ENCODE measurements around the gene ERGIC1. TPM values are rescaled to one million over a fixed set of nuclear protein-coding genes. Genes with fewer than 3 reads are reported as not detected.

Gene ERGIC1
- total RNA-seq, 2 donors from 2014 or later: 228 to 380 TPM

DNA sequence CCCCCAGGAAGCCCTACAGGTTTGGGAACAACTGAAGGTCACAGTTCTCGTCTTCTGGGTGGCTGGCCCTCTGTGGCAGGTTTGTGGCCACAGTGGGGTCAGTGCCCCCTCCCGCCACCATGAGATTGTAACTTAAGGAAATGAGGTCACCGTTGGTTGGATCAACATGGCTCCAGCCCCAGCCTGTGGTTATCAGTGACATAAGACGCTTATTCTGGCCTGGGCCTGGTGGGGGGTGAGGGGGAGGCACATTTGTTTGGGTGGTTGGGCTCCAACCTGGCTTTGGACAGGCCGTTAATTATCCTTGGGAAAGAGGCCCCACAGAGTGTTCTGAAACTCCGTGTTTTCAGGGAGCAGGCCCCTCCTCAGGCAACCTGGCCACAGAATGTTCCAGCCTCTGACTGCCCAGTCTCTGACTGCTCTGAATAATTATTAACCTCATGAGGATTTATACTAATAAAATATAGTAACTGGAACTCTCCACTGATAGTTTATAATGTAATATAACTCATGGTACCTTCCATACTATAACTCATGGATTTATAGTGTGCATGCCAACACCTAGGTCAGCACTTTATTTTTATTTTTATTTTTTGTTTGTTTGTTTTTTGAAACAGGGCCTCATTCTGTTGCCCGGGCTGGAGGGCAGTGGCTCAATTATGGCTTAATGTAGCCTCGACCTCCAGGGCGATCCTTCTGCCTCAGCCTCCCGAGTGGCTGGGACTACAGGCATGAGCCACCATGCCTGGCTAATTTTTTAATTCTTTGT is 67.1 kb downstream of the ERGIC1 start:
- no peak for DNase-seq (ENCODE audit: low spot score)
- peak overlapping the region; percentile 95 to 96 for H3K27ac ChIP-seq
- H3K4me1 ChIP-seq (replicated peaks): peaks cover 37% of the 10 kb centered on the region
- no peaks in the 10 kb centered on the region for H3K27me3 ChIP-seq (replicated peaks; ENCODE audit: insufficient read depth)
- intact Hi-C loops (cut with DNase I): no loop called here
- H3K9me3 ChIP-seq: no peaks in the 10 kb centered on the region
- H3K4me3 ChIP-seq: no peak overlapping the region
- 70% methylated on average over 10 of the region's 10 CpGs for WGBS
- TF ChIP-seq POLR2AphosphoS5 (IDR thresholded peaks at IDR 0.05): peak; percentile 40
- TF ChIP-seq, protein P1, sequence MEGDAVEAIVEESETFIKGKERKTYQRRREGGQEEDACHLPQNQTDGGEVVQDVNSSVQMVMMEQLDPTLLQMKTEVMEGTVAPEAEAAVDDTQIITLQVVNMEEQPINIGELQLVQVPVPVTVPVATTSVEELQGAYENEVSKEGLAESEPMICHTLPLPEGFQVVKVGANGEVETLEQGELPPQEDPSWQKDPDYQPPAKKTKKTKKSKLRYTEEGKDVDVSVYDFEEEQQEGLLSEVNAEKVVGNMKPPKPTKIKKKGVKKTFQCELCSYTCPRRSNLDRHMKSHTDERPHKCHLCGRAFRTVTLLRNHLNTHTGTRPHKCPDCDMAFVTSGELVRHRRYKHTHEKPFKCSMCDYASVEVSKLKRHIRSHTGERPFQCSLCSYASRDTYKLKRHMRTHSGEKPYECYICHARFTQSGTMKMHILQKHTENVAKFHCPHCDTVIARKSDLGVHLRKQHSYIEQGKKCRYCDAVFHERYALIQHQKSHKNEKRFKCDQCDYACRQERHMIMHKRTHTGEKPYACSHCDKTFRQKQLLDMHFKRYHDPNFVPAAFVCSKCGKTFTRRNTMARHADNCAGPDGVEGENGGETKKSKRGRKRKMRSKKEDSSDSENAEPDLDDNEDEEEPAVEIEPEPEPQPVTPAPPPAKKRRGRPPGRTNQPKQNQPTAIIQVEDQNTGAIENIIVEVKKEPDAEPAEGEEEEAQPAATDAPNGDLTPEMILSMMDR (IDR thresholded peaks at IDR 0.05): no peak
- TF ChIP-seq POLR2A (IDR thresholded peaks at IDR 0.05): no peak
- no peaks in the 10 kb centered on the region for H3K36me3 ChIP-seq

DNA sequence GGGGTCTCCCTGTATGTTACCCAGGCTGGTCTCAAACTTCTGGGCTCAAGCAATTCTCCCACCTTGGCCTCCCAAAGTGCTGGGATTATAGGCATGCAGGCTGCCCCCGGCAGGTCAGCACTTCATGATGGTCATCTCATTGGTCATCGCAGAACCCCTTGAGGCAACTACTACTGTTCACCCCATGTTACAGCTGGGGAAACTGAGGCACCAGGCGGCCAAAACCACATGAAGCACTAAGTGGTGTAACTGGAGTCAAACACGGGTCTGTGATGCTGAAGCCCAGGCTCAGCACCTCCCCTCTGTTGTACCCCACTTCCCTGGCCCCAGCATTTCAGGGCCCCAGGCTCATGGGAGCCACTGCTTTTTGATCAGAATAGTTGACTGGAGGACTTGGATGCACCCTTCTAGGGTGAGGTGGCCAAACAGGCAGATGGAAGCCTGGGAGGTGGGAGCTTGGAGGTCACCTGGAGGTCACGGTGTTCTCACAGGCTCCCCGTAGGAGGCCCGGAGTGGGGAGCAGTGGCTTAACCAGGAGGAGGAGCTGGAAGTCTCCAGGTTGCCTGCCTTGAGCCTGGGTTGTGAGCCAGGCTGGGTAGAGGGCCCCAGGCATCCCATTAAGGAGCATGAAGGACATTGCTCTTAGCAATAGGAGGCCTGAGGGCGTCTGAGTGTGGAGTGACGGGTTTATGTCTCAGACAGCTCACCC is 67.9 kb downstream of the ERGIC1 start:
- H3K4me3 ChIP-seq: no peak overlapping the region
- WGBS: 87% methylated on average over 9 of the region's 9 CpGs
- H3K9me3 ChIP-seq: no peaks in the 10 kb centered on the region
- no peak for DNase-seq (ENCODE audit: low spot score)
- intact Hi-C loops (cut with DNase I): loop anchor here (2.0 kb wide), 1 partner anchor 35 kb away; no protein-coding TSS in a partner anchor
- H3K4me1 ChIP-seq (replicated peaks): peaks cover 39% of the 10 kb centered on the region
- H3K27ac ChIP-seq: peak overlapping the region; percentile 95 to 96
- TF ChIP-seq POLR2A (IDR thresholded peaks at IDR 0.05): no peak
- no peak for TF ChIP-seq POLR2AphosphoS5 (IDR thresholded peaks at IDR 0.05)
- TF ChIP-seq, protein P1 (IDR thresholded peaks at IDR 0.05): no peak
- H3K36me3 ChIP-seq: no peaks in the 10 kb centered on the region
- H3K27me3 ChIP-seq (replicated peaks; ENCODE audit: insufficient read depth): no peaks in the 10 kb centered on the region

DNA sequence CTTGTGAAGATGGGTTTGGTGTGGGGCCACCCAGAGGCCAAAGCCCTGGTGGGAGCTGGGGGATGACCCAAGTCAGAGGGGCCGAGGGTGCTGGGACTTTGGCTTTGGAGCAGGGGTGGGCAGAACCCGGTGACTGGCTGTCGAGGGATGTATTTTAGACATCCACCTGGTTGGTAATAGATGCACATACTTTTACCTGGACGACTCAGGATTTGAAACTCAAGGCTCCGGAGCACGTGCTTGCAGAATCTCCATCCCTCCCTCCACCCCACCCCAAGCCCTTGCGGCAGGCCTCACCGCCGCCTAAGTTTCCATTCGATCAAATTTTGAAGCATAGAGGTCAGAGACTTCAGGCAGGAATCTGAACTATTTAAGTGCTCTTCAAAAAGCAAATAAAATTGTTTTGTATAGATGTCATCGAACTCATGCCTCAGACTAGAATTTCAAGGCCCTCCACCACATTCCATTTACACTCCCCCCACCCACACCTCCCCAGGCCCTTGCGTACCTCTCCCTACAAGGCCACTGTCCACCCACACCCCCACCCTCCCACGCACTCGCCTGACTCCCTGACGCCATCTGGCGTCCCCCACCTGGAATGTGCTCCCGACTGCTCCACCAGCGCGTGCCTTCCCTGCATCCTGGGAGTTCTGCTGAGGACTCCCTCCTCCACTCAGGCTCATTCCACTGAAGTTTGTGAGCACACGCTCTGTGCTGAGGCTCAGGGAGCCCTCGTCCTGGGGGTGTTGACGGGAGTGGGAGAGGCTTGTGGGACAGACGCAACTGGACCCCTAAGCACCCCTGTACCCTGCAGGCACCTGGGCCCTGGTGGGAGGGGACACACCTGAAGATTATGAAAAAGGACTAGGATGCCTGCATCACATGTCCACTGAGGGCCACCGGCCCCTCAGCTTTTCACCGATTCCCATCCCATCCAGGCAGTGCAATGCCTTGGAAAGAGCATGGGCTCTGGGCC is 68.7 kb downstream of the ERGIC1 start:
- no peaks in the 10 kb centered on the region for H3K9me3 ChIP-seq
- H3K36me3 ChIP-seq: no peaks in the 10 kb centered on the region
- WGBS: 59% methylated on average over 25 of the region's 25 CpGs
- intact Hi-C loops (cut with DNase I): loop anchor here (2.0 kb wide), 1 partner anchor 36 kb away; no protein-coding TSS in a partner anchor
- peak overlapping the region; percentile 95 to 96 for H3K27ac ChIP-seq
- no peak for TF ChIP-seq POLR2A (IDR thresholded peaks at IDR 0.05)
- TF ChIP-seq, protein P1 (IDR thresholded peaks at IDR 0.05): peak in 3 of 4 experiments; percentile 24 to 61 (median 44)
- TF ChIP-seq POLR2AphosphoS5 (IDR thresholded peaks at IDR 0.05): peak; percentile 37
- no peaks in the 10 kb centered on the region for H3K27me3 ChIP-seq (replicated peaks; ENCODE audit: insufficient read depth)
- H3K4me3 ChIP-seq: no peak overlapping the region
- DNase-seq (ENCODE audit: low spot score): peak; percentile 49
- peaks cover 39% of the 10 kb centered on the region for H3K4me1 ChIP-seq (replicated peaks)

DNA sequence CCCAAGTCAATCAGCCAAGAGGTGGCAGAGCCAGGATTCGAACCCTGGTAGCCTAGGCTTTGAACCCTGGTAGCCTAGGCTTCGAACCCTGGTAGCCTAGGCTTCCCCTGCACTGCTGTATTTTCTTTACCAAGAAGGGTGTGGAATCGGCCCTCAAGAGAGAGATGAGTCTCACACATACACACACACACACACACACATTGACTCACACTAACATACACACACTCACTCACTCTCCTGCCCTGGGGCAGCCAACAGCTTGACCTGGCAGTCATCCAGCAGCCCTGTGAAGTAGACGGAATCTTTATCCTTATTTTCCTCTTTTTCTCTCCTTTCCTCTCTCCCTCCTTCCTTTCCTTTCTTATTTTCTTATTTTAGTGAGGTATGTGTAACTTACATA is 69.7 kb downstream of the ERGIC1 start:
- Histone ChIP-seq H3K27me3 (replicated peaks; ENCODE audit: insufficient read depth) (no peaks in the 10 kb centered on the region), H3K36me3 (no peaks in the 10 kb centered on the region), H3K9me3 (no peaks in the 10 kb centered on the region), H3K4me3 (no peak overlapping the region), H3K4me1 (replicated peaks) (peaks cover 39% of the 10 kb centered on the region), H3K27ac (peak overlapping the region; percentile 95 to 96)
- DNase-seq (ENCODE audit: low spot score): peak; percentile 68
- WGBS: 58% methylated on average over 4 of the region's 4 CpGs
- TF ChIP-seq POLR2AphosphoS5 (IDR thresholded peaks at IDR 0.05): no peak
- no peak for TF ChIP-seq POLR2A (IDR thresholded peaks at IDR 0.05)
- TF ChIP-seq, protein P1 (IDR thresholded peaks at IDR 0.05): no peak
- intact Hi-C loops (cut with DNase I): loop anchor here (1.0 to 2.0 kb wide), 3 partner anchors 31 to 132 kb away; partner anchors contain the start of gene DUSP1

Data from prostate gland (tissue), 2 donors.